Measurements from ENCODE around the gene GREB1L. TPM values are rescaled to one million over a fixed set of nuclear protein-coding genes. Genes with fewer than 3 reads are reported as not detected.

GREB1L gene
- total RNA-seq, 2 experiments from 2014 or later = not detected

DNA sequence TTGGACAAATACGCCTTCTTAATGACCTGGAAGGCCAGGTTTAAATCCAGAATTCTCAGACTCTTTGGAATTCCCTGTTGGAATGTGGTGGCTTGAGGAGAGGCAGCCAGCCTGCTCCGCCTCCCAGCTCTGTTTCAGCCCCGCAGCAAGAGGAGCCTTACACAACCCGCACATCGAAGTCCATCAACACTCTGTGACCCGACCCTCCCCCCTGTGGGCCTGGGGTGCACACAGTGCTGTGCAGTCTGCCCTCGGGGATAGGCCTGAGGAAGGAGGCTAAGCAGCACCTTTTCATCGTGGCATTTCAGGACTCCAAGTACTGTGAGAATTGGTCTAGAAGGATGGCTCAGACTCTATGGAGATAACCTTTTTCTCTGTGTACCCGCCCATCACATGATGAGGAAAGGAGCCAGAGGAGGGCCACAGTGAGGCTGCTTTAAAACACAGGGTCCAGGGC is 73.7 kb downstream of the GREB1L start:
- Mint-ChIP-seq H3K4me1 (ENCODE audit: low read depth) (no peaks in the 10 kb centered on the region), H3K27me3 (peaks cover 2% of the 10 kb centered on the region), H3K36me3 (no peaks in the 10 kb centered on the region), H3K9me3 (no peaks in the 10 kb centered on the region), H3K4me3 (no peak overlapping the region), H3K27ac (no peak overlapping the region)
- intact Hi-C loops (cut with micrococcal nuclease) = no loop called here
- POLR2A ChIA-PET = no interaction called here
- CTCF ChIA-PET = no interaction called here
- no peak for DNase-seq

GRCh38 chr18:21316296-21316695 is 74.3 kb downstream of the GREB1L start:
- H3K9me3 Mint-ChIP-seq = no peaks in the 10 kb centered on the region
- no peak for DNase-seq
- H3K4me3 Mint-ChIP-seq = no peak overlapping the region
- no peaks in the 10 kb centered on the region for H3K4me1 Mint-ChIP-seq (ENCODE audit: low read depth)
- POLR2A ChIA-PET = no interaction called here
- intact Hi-C loops (cut with micrococcal nuclease) = no loop called here
- H3K27me3 Mint-ChIP-seq = peaks cover 2% of the 10 kb centered on the region
- no peaks in the 10 kb centered on the region for H3K36me3 Mint-ChIP-seq
- H3K27ac Mint-ChIP-seq = no peak overlapping the region
- CTCF ChIA-PET = no interaction called here

DNA sequence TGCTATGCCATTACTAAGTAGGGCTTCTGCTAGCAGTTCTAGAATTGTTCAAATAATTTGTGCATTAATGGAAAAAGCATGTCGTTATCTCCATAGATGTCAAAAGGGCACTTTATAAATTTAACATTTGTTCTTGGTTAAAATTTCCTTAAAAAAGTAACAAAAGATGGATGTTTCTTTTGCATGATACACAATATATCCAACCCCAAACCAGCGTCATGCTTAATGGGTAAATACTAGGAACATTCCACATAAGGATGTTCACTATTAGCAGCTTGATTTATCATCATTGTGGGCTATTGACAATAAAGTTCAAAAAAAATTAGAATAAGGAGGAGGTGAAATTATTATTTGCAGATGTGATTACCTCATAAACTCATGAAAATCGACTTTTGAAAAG is 79.7 kb downstream of the GREB1L start:
- Mint-ChIP-seq H3K4me1 (ENCODE audit: low read depth) (no peaks in the 10 kb centered on the region), H3K4me3 (no peak overlapping the region), H3K36me3 (no peaks in the 10 kb centered on the region), H3K27ac (no peak overlapping the region), H3K27me3 (peaks cover 2% of the 10 kb centered on the region), H3K9me3 (no peaks in the 10 kb centered on the region)
- intact Hi-C loops (cut with micrococcal nuclease) = no loop called here
- ChIA-PET POLR2A (no interaction called here), CTCF (no interaction called here)
- no peak for DNase-seq

DNA sequence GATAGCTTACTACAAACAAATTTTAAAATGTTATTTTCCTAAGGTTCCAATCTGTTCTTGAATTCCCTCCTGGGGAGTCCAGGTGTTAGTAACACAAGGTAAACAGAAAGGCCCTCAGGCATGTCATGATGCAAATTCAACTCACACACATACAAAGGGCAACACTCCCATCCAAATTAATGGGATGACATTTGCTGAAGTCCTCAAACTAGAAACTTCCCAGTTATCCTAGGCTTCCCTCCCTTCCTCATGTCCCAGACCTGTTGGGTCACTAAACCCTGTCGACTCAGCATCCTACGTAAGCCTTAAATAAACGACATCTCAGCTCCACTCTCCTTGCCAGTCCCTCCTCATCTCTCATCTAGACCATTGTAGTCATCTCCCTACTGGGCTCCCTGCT is 85.1 kb downstream of the GREB1L start:
- Mint-ChIP-seq H3K27me3 (no peaks in the 10 kb centered on the region), H3K27ac (no peak overlapping the region), H3K4me1 (ENCODE audit: low read depth) (no peaks in the 10 kb centered on the region), H3K9me3 (no peaks in the 10 kb centered on the region), H3K36me3 (no peaks in the 10 kb centered on the region), H3K4me3 (no peak overlapping the region)
- intact Hi-C loops (cut with micrococcal nuclease) = no loop called here
- CTCF ChIA-PET = no interaction called here
- POLR2A ChIA-PET = no interaction called here
- no peak for DNase-seq

GRCh38 chr18:21330122-21330701 is 88.2 kb downstream of the GREB1L start:
- no peaks in the 10 kb centered on the region for H3K27me3 Mint-ChIP-seq
- H3K4me1 Mint-ChIP-seq (ENCODE audit: low read depth) = no peaks in the 10 kb centered on the region
- no peak overlapping the region for H3K4me3 Mint-ChIP-seq
- no peaks in the 10 kb centered on the region for H3K9me3 Mint-ChIP-seq
- DNase-seq = no peak
- H3K27ac Mint-ChIP-seq = no peak overlapping the region
- intact Hi-C loops (cut with micrococcal nuclease) = no loop called here
- CTCF ChIA-PET = no interaction called here
- POLR2A ChIA-PET = no interaction called here
- H3K36me3 Mint-ChIP-seq = no peaks in the 10 kb centered on the region

DNA sequence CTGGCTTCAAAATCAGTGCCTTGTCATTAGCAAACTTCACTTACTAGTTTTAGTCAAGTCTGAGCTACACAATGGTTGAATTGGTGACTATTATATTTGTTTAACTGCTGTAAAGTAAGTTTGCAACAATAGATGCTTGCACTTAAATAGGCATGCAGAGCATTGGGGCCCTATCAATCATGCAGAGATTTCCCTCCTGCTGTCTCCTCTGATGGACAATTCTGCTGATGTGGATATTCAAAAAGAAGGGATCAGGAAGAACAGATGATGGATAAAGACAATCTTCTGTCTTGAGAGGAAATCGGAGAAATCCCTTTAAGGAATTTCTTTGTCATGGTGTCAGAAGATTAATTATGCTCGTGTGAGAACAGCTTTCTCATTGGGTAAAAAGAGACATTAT is 89.0 kb downstream of the GREB1L start:
- Mint-ChIP-seq H3K9me3 (no peaks in the 10 kb centered on the region), H3K4me1 (ENCODE audit: low read depth) (no peaks in the 10 kb centered on the region), H3K4me3 (no peak overlapping the region), H3K27ac (no peak overlapping the region), H3K27me3 (no peaks in the 10 kb centered on the region), H3K36me3 (no peaks in the 10 kb centered on the region)
- no peak for DNase-seq
- POLR2A ChIA-PET = no interaction called here
- CTCF ChIA-PET = no interaction called here
- intact Hi-C loops (cut with micrococcal nuclease) = no loop called here

DNA sequence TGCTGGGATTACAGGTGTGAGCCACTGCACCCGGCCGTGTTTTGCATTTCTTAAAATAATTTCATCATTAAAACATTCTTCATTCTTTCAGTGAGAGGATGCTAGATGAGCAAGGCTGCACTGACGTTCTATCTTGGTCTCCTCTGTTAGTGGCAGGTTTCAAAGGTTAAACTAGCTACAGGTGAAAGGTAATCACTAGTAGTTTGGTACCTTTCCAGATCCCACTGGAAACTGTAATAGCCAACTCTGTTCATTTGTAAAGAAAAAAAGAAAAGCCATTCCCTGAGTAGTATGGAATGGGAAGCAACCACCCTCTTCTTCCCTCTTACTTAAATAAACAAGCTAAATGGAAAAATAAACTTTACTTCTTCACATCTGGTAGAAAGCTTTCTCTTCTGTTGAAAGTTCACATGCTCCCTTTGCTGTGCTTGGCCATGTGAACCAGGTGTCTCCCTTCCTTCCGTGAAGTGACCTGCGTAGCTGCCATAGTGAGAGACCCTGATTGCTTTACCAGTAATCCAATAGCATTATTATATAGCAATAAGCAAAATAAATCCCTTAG is 94.0 kb downstream of the GREB1L start:
- no peak overlapping the region for H3K4me3 Mint-ChIP-seq
- ChIA-PET POLR2A (no interaction called here), CTCF (no interaction called here)
- intact Hi-C loops (cut with micrococcal nuclease) = no loop called here
- H3K27me3 Mint-ChIP-seq = no peaks in the 10 kb centered on the region
- no peaks in the 10 kb centered on the region for H3K36me3 Mint-ChIP-seq
- H3K4me1 Mint-ChIP-seq (ENCODE audit: low read depth) = no peaks in the 10 kb centered on the region
- H3K27ac Mint-ChIP-seq = no peak overlapping the region
- DNase-seq = no peak
- H3K9me3 Mint-ChIP-seq = no peaks in the 10 kb centered on the region

GRCh38 chr18:21336846-21337245 is 94.8 kb downstream of the GREB1L start:
- Mint-ChIP-seq H3K9me3 (no peaks in the 10 kb centered on the region), H3K27me3 (no peaks in the 10 kb centered on the region), H3K4me1 (ENCODE audit: low read depth) (no peaks in the 10 kb centered on the region), H3K4me3 (no peak overlapping the region), H3K27ac (no peak overlapping the region), H3K36me3 (no peaks in the 10 kb centered on the region)
- CTCF ChIA-PET = no interaction called here
- POLR2A ChIA-PET = no interaction called here
- no peak for DNase-seq
- intact Hi-C loops (cut with micrococcal nuclease) = no loop called here

GRCh38 chr18:21341141-21341540 is 99.1 kb downstream of the GREB1L start:
- CTCF ChIA-PET = no interaction called here
- peaks cover 3% of the 10 kb centered on the region for H3K27me3 Mint-ChIP-seq
- H3K9me3 Mint-ChIP-seq = no peaks in the 10 kb centered on the region
- H3K4me1 Mint-ChIP-seq (ENCODE audit: low read depth) = no peaks in the 10 kb centered on the region
- H3K36me3 Mint-ChIP-seq = no peaks in the 10 kb centered on the region
- no peak overlapping the region for H3K4me3 Mint-ChIP-seq
- peak; percentile 9 for DNase-seq
- POLR2A ChIA-PET = no interaction called here
- H3K27ac Mint-ChIP-seq = no peak overlapping the region
- intact Hi-C loops (cut with micrococcal nuclease) = no loop called here

GRCh38 chr18:21342372-21342771 is 100.3 kb downstream of the GREB1L start:
- peaks cover 3% of the 10 kb centered on the region for H3K27me3 Mint-ChIP-seq
- no peaks in the 10 kb centered on the region for H3K36me3 Mint-ChIP-seq
- H3K27ac Mint-ChIP-seq = no peak overlapping the region
- DNase-seq = no peak
- no peaks in the 10 kb centered on the region for H3K4me1 Mint-ChIP-seq (ENCODE audit: low read depth)
- ChIA-PET CTCF (no interaction called here), POLR2A (no interaction called here)
- H3K4me3 Mint-ChIP-seq = no peak overlapping the region
- no peaks in the 10 kb centered on the region for H3K9me3 Mint-ChIP-seq
- intact Hi-C loops (cut with micrococcal nuclease) = no loop called here

- peaks cover 4% of the 10 kb centered on the region for H3K27me3 Mint-ChIP-seq
- H3K4me1 Mint-ChIP-seq (ENCODE audit: low read depth) = no peaks in the 10 kb centered on the region
- no peak overlapping the region for H3K4me3 Mint-ChIP-seq
- H3K36me3 Mint-ChIP-seq = no peaks in the 10 kb centered on the region
- intact Hi-C loops (cut with micrococcal nuclease) = no loop called here
- no peak for DNase-seq
- H3K9me3 Mint-ChIP-seq = no peaks in the 10 kb centered on the region
- no peak overlapping the region for H3K27ac Mint-ChIP-seq
- POLR2A ChIA-PET = no interaction called here
- CTCF ChIA-PET = no interaction called here
These were observed 102.8 kb downstream of the GREB1L start for GRCh38 chr18:21344860-21345259.

- Mint-ChIP-seq H3K36me3 (no peaks in the 10 kb centered on the region), H3K9me3 (no peaks in the 10 kb centered on the region), H3K4me3 (no peak overlapping the region), H3K4me1 (ENCODE audit: low read depth) (no peaks in the 10 kb centered on the region), H3K27ac (no peak overlapping the region), H3K27me3 (peaks cover 4% of the 10 kb centered on the region)
- POLR2A ChIA-PET = no interaction called here
- intact Hi-C loops (cut with micrococcal nuclease) = no loop called here
- DNase-seq = no peak
- CTCF ChIA-PET = no interaction called here
These were observed 103.8 kb downstream of the GREB1L start for GRCh38 chr18:21345840-21346239.

- ChIA-PET CTCF (no interaction called here), POLR2A (no interaction called here)
- Mint-ChIP-seq H3K27me3 (peaks cover 5% of the 10 kb centered on the region), H3K27ac (no peak overlapping the region), H3K36me3 (no peaks in the 10 kb centered on the region), H3K9me3 (no peaks in the 10 kb centered on the region), H3K4me1 (ENCODE audit: low read depth) (no peaks in the 10 kb centered on the region), H3K4me3 (no peak overlapping the region)
- intact Hi-C loops (cut with micrococcal nuclease) = no loop called here
- DNase-seq = no peak
These were observed 117.7 kb downstream of the GREB1L start for GRCh38 chr18:21359746-21360145.

Data from activated CD4-positive, alpha-beta memory T cell treated with anti-CD3 and anti-CD28 coated beads for 36 hours (primary cell).